NCI-H460 (cell line): ENCODE data around the gene RNASE8. TPM values are rescaled to one million over a fixed set of nuclear protein-coding genes. Genes with fewer than 3 reads are reported as not detected.

Experiments
- DNase-seq: peaks from one replicate; pipeline ENCODE4 v3.0.0-alpha.2; 2016; ENCODE audit warnings: low read depth; ENCODE audit errors: extremely low read depth
- total RNA-seq: library from RNA; depleted of rRNA; stranded (reverse); fragments of >200 nt; shearing (Covaris generic); gene quantifications from 2 replicates; pipeline ENCODE4 v1.2.3, GENCODE V29; 2014

Gene RNASE8
- total RNA-seq, 1 experiment from 2014 or later = not detected

DNA sequence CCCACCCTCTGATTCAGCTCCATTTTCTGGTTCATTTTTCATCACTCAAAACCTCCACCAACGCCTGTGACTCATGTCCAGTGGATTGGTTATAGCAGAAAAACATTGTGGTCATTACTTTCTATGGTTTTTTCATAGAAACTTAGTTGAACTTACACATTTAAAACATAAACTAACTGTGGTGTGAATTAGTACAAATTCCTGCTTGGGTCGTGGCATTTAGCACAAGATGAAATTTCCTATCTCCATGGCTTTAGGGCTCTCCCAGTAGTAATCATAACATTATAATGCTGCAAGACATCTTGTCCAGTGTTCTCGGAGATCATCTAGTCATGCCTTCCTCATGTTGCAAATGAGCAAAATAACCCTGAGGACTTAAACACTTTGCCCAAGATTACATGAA, 8.3 kb upstream of the RNASE8 start:
- DNase-seq = no peak

DNA sequence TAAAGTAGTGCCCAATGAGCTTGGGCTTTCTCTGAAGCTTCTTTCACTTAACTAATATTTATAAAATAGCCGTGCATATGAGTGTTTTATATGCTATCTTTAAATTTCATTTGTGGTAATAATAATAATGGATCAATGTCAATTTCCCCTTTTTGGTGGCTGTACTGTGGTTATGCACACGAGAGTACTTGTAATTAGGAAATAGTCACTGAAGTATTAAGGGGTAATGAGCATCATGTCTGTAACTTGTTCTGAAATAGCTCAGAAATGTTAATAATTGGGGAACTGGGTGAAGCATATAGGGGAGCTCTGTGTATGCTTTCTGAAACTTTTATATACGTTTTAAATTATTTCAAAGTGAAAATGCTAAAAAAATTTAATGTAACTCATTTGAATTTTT, 7.0 kb upstream of the RNASE8 start:
- no peak for DNase-seq

DNA sequence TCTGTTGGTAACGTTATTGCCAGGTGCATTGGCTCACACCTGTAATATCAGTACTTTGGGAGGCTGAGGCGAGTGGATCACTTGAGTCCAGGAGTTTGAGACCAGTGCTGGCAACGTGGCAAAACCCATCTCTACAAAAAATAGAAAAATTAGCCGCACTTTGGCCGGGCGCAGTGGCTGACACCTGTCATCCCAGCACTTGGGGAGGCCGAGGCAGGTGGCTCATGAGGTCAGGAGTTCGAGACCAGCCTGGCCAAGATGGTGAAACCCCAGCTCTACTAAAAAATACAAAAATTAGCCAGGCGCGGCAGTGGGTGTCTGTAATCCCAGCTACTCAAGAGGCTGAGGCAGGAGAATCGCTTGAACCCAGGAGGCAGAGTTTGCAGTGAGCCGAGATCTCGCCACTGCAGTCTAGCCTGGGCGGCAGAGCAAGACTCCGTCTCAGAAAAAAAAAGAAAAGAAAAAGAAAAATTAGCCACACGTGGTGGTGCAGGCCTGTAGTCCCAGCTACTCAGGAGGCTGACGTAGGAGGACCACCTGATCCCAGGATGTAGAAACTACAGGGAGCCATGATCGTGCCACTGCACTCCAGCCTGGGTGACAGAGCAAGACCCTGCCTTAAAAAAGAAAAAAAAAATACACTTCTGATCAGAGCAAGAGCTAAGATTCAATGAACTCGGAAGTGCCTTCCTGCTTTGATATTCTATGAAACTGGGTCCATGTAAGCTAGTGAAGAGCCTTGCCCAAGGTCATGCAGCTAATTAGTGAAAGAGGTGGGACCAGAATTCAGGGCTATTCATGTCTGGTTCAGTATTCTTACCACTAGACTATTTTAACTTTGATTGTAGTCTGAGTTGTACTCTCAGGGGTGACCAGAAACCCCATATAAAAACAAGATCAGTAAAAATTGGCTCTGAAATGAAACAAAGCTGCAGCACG, 4.2 kb upstream of the RNASE8 start:
- no peak for DNase-seq

DNA sequence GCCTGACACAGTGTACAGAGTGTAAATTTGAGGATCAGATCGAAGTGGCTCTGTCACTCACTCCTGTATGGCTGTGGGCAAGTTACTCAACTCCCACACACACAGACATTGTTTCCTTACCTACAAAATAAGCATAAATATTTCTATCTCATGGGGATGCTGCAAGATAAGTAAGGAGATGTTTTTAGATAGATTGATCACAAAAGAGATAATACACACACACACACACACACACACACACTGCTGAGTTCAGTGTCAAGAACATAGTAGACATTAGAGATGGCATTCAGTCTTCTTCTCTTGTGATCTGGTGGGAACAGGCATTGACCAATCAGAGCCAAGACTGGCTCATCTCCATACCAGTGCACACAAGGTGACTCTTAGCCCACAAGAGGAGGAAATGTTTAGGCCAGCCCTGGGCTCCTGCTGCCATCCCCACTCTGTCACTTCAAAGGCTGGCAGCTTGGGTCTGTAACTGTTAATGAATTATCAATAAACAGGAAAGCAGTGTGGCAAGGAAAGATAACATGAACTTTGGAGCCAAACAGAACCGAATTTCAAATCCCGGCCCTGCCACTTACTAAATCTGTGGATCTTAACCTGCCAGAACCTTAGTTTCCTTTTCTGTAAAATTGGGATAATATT, 3.4 kb upstream of the RNASE8 start:
- DNase-seq = no peak

DNA sequence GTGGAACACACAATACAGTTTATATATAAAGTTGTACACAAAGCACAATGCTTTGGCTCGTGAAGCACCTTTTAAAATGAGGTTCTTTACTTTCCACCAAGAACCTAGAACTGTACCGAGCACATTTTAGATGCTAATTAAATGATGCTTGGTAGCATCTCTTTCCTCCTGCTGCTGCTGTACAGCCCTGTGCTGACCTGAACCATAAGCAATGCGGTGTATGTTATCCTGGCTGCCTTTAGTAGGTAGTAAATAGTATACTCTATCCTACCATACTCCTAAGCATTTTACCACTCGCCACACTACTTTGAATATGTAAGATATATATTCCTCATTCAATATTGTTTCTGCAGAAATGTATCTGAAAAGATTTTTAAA, 2.9 kb upstream of the RNASE8 start:
- no peak for DNase-seq

DNA sequence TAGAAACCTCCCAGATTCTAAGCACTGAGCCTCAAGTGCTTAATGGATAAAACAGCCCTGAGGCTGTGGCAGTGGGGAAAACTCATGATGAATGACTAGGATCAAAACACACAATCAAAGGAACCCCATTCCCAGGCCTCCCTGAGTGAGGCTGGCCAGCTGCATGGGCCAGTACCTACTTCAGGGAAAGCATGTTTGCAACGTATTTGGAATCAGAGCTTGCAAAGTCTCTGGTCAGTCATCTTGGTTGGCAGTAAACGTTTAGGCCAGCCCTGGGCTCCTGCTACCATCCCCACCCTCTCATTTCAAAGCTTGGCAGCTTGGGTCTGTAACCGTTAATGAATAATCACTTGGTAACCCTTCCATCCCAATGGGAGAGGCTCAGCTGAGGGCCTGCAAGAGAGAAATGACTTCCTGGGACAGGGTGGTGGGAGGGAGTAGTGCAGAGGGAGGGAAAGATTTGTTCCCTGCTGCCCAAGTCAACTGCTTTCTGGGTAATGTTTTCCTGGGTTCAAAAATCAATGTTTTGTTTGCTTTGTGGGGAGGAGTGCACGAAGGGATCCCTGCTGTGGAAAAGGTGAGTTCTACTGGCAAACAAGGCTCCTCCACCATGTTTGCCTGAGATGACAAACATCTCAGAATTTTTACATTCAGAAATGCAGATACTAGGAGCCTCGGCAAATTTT, 2.0 kb upstream of the RNASE8 start:
- no peak for DNase-seq

DNA sequence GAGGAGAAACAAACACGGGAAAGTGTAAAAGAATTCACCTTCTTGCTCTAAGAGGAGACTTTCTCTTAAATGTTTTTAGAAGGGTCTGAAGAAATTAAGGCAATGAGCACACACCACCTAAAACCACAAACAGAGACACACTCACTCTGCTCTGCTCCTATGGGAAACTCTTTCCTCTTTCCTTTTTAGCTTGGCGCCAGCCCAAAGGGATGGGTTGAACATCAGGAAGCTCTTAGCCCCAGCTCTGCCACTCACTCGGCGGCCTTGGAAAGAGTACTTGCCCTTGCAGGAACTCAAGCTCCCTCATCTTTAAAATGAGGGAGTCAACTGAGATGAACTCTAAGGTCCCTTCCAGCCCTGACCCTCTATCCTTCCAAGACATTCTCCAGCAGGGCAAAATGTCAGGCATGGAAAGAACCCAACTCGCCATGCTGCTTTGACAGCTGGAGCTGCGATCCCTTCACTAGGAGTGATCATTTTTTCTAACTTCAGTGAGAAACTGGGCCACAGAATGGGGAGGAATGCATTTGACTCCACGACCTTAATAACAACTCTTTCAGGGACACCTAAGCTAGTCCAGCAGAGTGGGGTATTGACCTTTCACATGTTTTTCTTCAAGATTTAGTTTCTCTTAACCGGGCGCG, 980 bp upstream of the RNASE8 start:
- no peak for DNase-seq

DNA sequence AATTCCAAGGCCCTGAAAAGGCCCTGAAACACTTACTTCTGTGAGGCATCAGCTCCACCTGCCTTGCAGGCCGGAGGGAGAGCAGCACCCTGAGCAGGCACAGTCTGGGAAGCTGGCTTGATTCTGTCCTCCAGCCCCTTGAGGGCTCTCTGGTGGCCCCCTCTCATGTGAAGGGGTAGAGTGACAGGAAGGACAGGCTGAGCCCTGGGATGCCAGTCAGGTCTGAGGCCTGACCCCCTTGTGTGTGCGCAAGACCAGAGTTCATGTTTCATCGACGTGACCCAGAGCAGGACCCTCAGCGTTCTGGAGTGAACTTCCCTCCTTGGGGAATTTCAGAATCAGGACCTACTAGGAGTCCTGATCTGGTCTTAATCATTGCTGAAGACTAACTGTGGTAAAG, 1.3 kb downstream of the RNASE8 start:
- no peak for DNase-seq

DNA sequence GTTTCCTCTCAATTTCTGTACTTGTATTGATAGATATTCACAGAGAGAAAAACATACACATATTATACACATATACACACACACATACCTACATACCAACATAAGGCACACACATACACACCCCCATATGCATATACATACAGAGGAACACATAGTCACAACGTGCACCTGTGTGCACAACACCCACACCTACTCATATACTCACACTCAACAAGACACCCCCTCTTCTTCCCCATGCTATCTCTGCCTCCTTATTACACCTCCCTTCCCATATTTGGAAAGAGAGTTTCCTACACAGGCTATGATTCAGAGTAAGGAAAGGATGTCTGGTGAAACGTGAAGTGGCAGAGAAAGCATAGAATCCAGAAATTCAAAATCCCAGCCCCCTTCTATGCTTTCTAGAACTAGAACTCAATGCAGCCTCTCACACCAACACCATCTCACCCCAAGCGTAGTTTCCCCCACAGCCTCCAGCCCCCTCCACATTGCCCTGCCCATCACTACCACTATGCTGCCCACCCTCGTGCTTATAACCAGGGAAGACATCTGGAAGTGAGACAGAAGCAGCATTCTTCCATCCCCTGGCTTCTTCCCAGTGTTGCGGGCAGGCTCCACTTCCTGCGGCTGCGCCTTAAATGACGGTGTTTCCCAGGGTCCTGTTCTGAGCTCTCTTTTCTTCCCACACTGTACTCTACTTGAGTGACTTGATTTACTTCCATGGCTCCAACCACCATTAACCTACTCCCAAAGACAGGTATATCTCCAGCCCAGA, 2.4 kb downstream of the RNASE8 start:
- no peak for DNase-seq

DNA sequence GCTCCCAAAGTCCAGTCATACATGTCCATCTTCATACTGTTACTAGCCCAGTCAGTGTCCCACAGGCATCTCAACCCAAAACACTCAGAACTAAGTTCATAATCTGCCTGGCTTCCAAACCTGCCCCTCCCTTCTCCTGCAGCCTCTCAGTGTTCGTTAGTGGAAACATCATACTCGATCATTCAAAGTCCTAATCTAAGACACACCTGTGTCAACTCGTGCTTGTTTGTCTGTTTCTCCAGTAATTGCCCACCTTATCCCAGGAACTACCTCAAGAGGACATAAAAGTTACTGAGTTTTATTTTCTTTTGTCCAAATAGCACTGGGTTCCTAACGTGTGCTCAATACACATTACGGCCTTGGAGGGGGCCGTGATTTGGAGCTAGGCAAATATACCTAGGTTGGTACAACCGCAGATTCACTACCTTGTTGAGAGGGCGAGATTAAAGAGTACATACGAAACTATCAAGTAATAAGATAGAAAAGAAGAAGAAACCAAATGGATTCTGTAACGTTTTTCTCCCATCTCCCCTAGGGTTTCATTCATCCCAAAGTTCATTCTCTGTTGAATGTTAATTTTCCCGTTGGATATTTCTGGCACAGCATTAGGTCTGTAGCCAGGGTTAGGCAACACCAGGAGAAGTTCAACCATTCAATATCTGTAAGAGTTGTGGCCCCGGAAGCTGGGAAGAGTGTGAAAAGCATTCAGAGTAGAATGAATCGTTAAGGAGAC, 3.2 kb downstream of the RNASE8 start:
- no peak for DNase-seq

DNA sequence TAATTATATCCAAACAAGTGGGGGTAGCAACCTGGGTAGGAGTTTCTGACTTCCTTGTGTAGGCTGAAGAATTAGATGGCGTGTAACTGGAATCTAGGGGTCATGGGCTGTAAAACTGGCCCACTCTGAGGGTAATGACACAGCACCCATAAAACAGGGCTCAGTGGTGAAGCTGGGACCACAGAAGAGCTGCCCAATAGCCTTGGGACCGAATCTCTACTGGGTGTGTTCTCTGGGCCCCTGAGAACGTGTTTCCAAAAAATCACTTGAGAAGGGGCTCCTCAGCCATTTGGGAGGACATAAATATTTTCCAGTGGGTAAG, 3.7 kb downstream of the RNASE8 start:
- no peak for DNase-seq

DNA sequence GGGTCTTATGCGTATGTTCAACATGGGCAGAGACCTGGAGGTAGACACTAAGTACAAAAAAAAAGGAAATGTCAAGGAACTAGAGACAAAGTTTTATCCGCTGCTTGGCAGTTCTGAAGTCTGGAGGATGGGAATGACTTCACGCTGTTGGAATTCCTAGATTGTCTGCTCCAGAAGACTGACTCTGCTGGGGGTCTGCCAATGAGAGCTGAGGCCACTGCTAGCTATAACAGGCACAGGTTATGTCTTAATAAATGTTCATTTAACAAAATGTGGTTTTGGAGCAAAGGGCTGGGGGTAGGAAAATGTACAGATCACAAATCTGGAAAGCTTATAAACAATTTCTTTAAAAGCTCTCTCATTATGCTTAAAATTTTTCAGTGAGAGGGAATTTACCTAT, 5.9 kb downstream of the RNASE8 start:
- no peak for DNase-seq

DNA sequence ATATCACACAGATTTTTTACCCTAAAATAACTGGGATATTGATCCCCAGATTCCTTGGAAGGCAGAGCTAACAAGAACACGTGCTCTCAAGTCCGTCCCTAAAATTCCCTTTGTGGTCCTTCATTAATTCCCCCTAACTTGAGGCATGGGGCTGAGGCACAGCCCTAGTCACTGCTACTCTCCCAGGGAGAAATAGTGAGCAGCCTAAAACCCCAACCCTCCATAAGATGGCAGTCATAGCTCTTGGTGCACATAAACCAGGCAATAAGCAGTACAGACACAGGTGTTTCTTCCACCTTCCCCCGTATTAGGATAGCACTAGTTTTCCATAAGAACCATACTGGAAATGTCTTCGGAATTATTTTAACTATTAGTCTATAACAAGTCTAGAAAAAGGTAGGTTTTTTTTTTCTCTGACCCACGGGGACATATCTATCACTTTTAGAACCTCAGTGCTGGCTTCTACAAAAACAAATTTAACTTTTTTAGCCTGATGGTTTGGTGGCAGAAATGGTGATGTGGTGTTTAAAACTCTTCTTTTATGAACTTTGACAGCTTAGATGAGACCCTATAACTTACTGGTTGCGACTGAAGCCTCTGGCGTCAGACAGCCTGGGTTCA, 9.4 kb downstream of the RNASE8 start:
- DNase-seq = peak; percentile 19

DNA sequence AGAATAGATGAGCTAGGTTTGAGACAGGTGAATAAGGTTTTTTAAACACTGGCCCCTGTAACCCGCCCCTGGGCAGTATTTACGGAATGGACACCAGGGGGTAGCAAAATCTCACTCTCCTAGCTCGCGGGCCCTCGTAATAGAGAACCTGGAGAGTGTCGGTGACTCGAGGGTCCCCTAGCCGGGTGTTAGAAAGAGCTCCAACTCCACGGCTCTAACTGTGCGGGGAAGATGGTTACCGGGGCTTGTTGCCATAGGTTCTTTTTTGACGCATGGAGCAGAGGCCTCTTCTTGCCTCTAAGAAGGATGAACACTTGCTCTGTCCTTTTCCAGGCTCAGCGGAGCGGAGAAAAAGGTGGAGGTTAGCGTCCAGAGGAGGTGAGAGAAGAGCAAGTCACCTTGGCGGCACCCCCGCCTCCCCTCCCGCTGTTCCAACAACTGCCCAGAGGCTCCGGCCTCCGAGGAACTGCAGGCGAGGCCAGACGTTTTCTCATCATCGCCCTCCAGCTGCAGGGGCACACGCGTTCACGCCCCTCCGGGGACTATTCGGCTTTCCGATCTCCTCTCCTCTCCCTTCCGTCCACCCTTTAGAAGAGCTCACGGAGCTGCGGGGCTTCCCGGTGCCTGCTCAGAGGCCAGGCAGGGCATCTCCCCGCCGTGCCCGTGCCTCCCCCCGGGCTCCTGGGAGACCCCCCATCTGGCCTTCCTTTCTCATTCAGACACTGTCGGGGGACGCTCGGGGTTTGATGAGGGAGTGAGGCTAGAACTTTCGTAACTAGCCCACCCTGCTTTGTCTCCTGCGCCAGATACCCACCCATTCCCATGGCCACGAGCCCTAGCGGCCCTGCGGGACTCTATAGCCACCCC, 11.1 kb downstream of the RNASE8 start:
- peak; percentile 58 for DNase-seq

DNA sequence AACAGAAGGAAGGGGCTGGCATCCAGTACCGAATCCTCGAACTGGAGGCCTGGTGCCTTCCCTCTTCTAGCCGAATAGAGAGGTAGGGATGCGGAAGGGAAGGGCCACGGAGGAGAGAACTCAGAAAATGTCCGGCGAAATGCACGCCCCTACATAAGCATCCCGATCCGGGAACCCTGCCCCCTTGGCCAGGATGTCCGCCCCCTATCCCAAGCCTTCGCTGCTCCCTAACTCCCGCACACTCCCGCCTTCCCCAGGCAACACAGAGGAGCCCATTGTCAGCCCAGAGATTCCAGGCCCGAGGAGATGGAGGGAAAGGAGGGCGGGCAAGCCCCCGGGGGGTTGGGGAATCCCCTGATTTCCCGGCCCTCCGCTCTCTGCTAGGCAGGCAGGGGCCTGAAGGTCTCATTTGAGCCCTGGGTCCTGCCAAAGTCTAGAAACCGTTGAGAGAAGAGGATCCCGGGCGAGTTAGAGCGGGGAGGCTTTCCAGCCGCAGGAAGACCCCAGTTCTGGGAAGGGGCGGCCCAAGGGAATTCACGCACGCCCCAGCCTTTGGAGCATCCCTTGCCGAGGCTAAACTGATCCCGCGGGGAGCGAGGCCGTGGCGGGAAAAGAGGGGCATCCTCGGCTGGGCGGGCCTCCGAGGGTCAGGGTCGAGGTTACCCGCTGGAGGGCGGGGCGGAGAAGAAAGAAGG, 11.9 kb downstream of the RNASE8 start:
- no peak for DNase-seq

DNA sequence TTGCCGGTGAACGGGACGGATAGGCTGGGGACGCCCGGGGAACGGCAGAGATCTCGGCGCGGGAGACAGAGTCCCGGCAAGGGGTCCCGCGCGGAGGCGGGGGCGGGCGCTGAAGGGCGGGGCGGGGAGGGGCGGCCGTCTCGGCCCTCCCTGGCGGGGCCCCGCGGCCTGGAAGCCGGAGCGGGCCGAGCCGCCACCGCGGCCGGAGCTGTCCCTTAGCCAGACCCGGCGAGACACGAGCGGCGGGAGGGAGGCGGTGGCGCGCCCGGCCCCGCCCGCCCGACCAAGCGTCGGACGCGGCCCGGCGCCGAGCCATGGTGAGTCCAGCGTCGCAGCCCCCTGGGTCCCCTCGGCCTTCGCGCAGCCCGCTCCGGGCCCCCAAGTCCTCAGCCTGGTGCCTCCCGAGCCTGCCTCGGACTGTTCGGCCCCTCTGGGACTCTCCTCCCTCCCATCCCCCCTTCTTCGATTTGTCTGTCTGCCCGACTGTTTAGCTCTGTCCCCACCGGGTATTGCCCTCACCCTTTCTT, 12.5 kb downstream of the RNASE8 start, which contains the start of gene ARHGEF40:
Gene ARHGEF40 (plus strand): TSS at position 222 of the 527 bp plus-strand sequence. CDS start 93 bp downstream, at position 315.
- peak; percentile 39 for DNase-seq

DNA sequence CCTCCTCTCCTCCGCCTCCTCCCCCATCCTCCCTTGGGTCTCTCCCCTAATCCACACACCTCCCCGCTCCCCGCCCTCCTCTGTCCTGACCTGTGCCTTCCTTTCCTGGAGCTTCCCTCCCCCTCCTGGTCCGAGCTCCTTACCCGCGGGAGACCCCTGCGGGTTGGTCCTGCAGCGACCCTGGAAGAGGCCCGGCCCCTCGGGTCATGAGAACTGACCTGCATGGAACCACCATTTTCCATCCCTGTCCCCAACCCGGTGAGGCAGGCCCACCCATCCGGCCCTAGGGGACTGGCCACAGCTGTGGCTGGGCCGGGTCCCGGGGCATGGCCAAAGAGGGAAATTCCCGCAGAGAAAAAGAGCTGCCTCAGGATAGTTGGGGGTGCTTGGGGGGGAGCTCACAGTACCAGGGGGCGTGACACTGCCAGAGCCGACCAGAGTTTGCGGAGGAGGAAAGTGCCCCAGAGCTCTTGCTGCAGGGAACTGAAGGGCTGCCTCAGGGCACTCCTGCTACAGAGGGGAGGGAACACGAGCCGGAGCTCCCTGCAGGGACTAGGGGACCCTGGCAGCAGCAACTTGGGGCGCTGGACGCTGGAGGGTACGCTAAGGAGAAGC, 13.1 kb downstream of the RNASE8 start:
- DNase-seq = no peak
